Karpas-422 (cell line): ENCODE results near the gene KLK1. TPM values are rescaled to one million over a fixed set of nuclear protein-coding genes. Genes with fewer than 3 reads are reported as not detected.
A peak's percentile ranks its signal among the peaks of the same experiment; 100 is the strongest.

Experiments
- DNase-seq: peaks from one replicate; pipeline ENCODE4 v3.0.0-alpha.2; 2015
- H2AFZ ChIP-seq: fragments of 200-600 bp; sonication (generic); 2 replicates; pipeline ENCODE4 v1.6.1; 2014; ENCODE audit warnings: antibody characterized with exemption, low read length, mixed read lengths
- H3K27ac ChIP-seq: fragments of 200-600 bp; sonication (generic); 2 replicates; pipeline ENCODE4 v1.5.1; 2014; ENCODE audit warnings: mild to moderate bottlenecking, low read length, moderate library complexity
- H3K27me3 ChIP-seq: fragments of 200-600 bp; sonication (generic); 2 replicates; pipeline ENCODE4 v1.6.1; 2014; ENCODE audit warnings: low read length, mixed read lengths
- H3K36me3 ChIP-seq: fragments of 200-600 bp; sonication (generic); 2 replicates; pipeline ENCODE4 v1.6.1; 2014; ENCODE audit warnings: low read length, mixed read lengths; ENCODE audit not compliant: insufficient read depth
- H3K4me1 ChIP-seq: fragments of 200-600 bp; sonication (generic); 2 replicates; pipeline ENCODE4 v1.6.1; 2014; ENCODE audit warnings: mild to moderate bottlenecking, low read length, mixed read lengths
- H3K4me2 ChIP-seq: fragments of 200-600 bp; sonication (generic); 2 replicates; pipeline ENCODE4 v1.6.1; 2014; ENCODE audit warnings: low read length, low read depth, mild to moderate bottlenecking; ENCODE audit not compliant: poor library complexity, severe bottlenecking
- H3K4me3 ChIP-seq: fragments of 200-600 bp; sonication (generic); 2 replicates; pipeline ENCODE4 v1.5.1; 2014; ENCODE audit warnings: mild to moderate bottlenecking, antibody characterized with exemption, low read length, mixed read lengths
- H3K79me2 ChIP-seq: fragments of 200-600 bp; sonication (generic); 2 replicates; pipeline ENCODE4 v1.6.1; 2014; ENCODE audit warnings: mild to moderate bottlenecking, low read length, mixed read lengths
- H3K9ac ChIP-seq: fragments of 200-600 bp; sonication (generic); 2 replicates; pipeline ENCODE4 v1.6.0; 2014; ENCODE audit warnings: low read length
- H3K9me2 ChIP-seq: fragments of 200-600 bp; sonication (generic), shearing (Covaris generic); replicated peaks from 2 replicates; pipeline ENCODE4 v1.6.0; 2014; ENCODE audit warnings: mild to moderate bottlenecking, low read length, moderate library complexity; ENCODE audit not compliant: insufficient read depth
- H3K9me3 ChIP-seq: fragments of 300-700, 200-600 bp; sonication (generic); 2 replicates; pipeline ENCODE4 v1.6.1; 2014; ENCODE audit warnings: low read length, mixed read lengths
- H4K20me1 ChIP-seq: fragments of 200-600 bp; sonication (generic); 2 replicates; pipeline ENCODE4 v1.6.1; 2014; ENCODE audit warnings: mild to moderate bottlenecking, antibody characterized with exemption, low read length, low read depth; ENCODE audit not compliant: insufficient read depth
- total RNA-seq: library from RNA; depleted of rRNA; stranded (reverse); fragments of >200 nt; shearing (Covaris generic); gene quantifications from 2 replicates; pipeline ENCODE4 v1.2.3, GENCODE V29; 2014; ENCODE audit warnings: low replicate concordance

Gene KLK1
- total RNA-seq, 1 experiment from 2014 or later = not detected

- H3K4me1 ChIP-seq = 0 out of 2 replicates have a peak, but pooled peaks cover 3% of the 10 kb centered on the region
- H3K9me2 ChIP-seq = no peaks in the 10 kb centered on the region
- H3K4me2 ChIP-seq = no peak overlapping the region
- peaks cover 34% of the 10 kb centered on the region for H3K36me3 ChIP-seq
- no peak overlapping the region for H3K9ac ChIP-seq
- H3K79me2 ChIP-seq = no peaks in the 10 kb centered on the region
- no peak overlapping the region for H3K27ac ChIP-seq
- H3K4me3 ChIP-seq = no peak overlapping the region
- no peak overlapping the region for H2AFZ ChIP-seq
- H4K20me1 ChIP-seq = peaks cover 44% of the 10 kb centered on the region
- no peaks in the 10 kb centered on the region for H3K9me3 ChIP-seq
- no peaks in the 10 kb centered on the region for H3K27me3 ChIP-seq
- DNase-seq = peak; percentile 92
These were observed 28.5 kb downstream of the KLK1 start for GRCh38 chr19:50794876-50795663.

GRCh38 chr19:50794074-50794875 is 29.3 kb downstream of the KLK1 start:
- Histone ChIP-seq H3K9ac (no peak overlapping the region), H3K4me1 (0 out of 2 replicates have a peak, but pooled peaks cover 3% of the 10 kb centered on the region), H3K4me3 (no peak overlapping the region), H3K36me3 (peaks cover 26% of the 10 kb centered on the region), H2AFZ (no peak overlapping the region), H3K27me3 (no peaks in the 10 kb centered on the region), H3K9me3 (no peaks in the 10 kb centered on the region), H3K9me2 (no peaks in the 10 kb centered on the region), H3K79me2 (no peaks in the 10 kb centered on the region), H4K20me1 (peaks cover 36% of the 10 kb centered on the region), H3K27ac (no peak overlapping the region), H3K4me2 (no peak overlapping the region)
- DNase-seq = peak; percentile 87

- peaks cover 30% of the 10 kb centered on the region for H4K20me1 ChIP-seq
- H3K9me2 ChIP-seq = no peaks in the 10 kb centered on the region
- H3K9me3 ChIP-seq = no peaks in the 10 kb centered on the region
- H2AFZ ChIP-seq = no peak overlapping the region
- H3K79me2 ChIP-seq = no peaks in the 10 kb centered on the region
- H3K27ac ChIP-seq = no peak overlapping the region
- no peak overlapping the region for H3K9ac ChIP-seq
- DNase-seq = peak; percentile 72
- H3K27me3 ChIP-seq = no peaks in the 10 kb centered on the region
- H3K4me1 ChIP-seq = 0 out of 2 replicates have a peak, but pooled peaks cover 3% of the 10 kb centered on the region
- H3K4me2 ChIP-seq = no peak overlapping the region
- H3K4me3 ChIP-seq = no peak overlapping the region
- peaks cover 20% of the 10 kb centered on the region for H3K36me3 ChIP-seq
These were observed 30.0 kb downstream of the KLK1 start for GRCh38 chr19:50793558-50794065.

GRCh38 chr19:50792272-50793250 is 31.0 kb downstream of the KLK1 start:
- H3K4me3 ChIP-seq = no peak overlapping the region

GRCh38 chr19:50791594-50792271 is 31.9 kb downstream of the KLK1 start:
- Histone ChIP-seq H3K36me3 (0 out of 2 replicates have a peak, but pooled peaks cover 1% of the 10 kb centered on the region), H4K20me1 (peaks cover 13% of the 10 kb centered on the region), H3K9ac (no peak overlapping the region), H3K4me1 (0 out of 2 replicates have a peak, but pooled peaks cover 3% of the 10 kb centered on the region), H3K27me3 (no peaks in the 10 kb centered on the region), H2AFZ (no peak overlapping the region), H3K79me2 (no peaks in the 10 kb centered on the region), H3K4me2 (no peak overlapping the region), H3K9me2 (no peaks in the 10 kb centered on the region), H3K4me3 (no peak overlapping the region), H3K9me3 (no peaks in the 10 kb centered on the region), H3K27ac (no peak overlapping the region)
- DNase-seq = no peak

More at GRCh38 chr19:50792272-50793250, 31.0 kb downstream of the KLK1 start:
- peak; percentile 56 for DNase-seq
- peaks cover 19% of the 10 kb centered on the region for H4K20me1 ChIP-seq
- 0 out of 2 replicates have a peak, but pooled peaks cover 3% of the 10 kb centered on the region for H3K4me1 ChIP-seq
- no peaks in the 10 kb centered on the region for H3K27me3 ChIP-seq
- H3K9ac ChIP-seq = no peak overlapping the region
- no peaks in the 10 kb centered on the region for H3K9me3 ChIP-seq
- H2AFZ ChIP-seq = no peak overlapping the region
- H3K27ac ChIP-seq = no peak overlapping the region
- peaks cover 10% of the 10 kb centered on the region for H3K36me3 ChIP-seq
- H3K79me2 ChIP-seq = no peaks in the 10 kb centered on the region
- H3K4me2 ChIP-seq = no peak overlapping the region
- no peaks in the 10 kb centered on the region for H3K9me2 ChIP-seq

GRCh38 chr19:50790922-50791467 is 32.6 kb downstream of the KLK1 start:
- H3K9me3 ChIP-seq = no peaks in the 10 kb centered on the region
- no peak overlapping the region for H3K9ac ChIP-seq
- DNase-seq = no peak
- no peak overlapping the region for H3K27ac ChIP-seq
- peaks cover 6% of the 10 kb centered on the region for H4K20me1 ChIP-seq
- no peaks in the 10 kb centered on the region for H3K79me2 ChIP-seq
- H3K36me3 ChIP-seq = no peaks in the 10 kb centered on the region
- no peaks in the 10 kb centered on the region for H3K9me2 ChIP-seq
- H3K4me2 ChIP-seq = no peak overlapping the region
- H2AFZ ChIP-seq = no peak overlapping the region
- H3K27me3 ChIP-seq = no peaks in the 10 kb centered on the region
- H3K4me3 ChIP-seq = no peak overlapping the region
- H3K4me1 ChIP-seq = no peaks in the 10 kb centered on the region

- Histone ChIP-seq H2AFZ (no peak within 1 kb of the TSS), H3K9me3 (no peaks in the 10 kb centered on the region), H3K79me2 (no peaks in the 10 kb centered on the region), H3K4me3 (no peak within 1 kb of the TSS), H3K36me3 (no peaks in the 10 kb centered on the region), H3K27ac (no peak within 1 kb of the TSS), H3K9me2 (no peaks in the 10 kb centered on the region), H3K27me3 (no peaks in the 10 kb centered on the region), H3K4me1 (no peaks in the 10 kb centered on the region), H3K9ac (no peak within 1 kb of the TSS), H3K4me2 (no peak within 1 kb of the TSS), H4K20me1 (no peaks in the 10 kb centered on the region)
- DNase-seq = no peak
These were observed 33.2 kb downstream of the KLK1 start, which contains the start of gene ACP4 for GRCh38 chr19:50790396-50790795. TSS of gene ACP4 (plus strand) at chr19:50790415. CDS start at chr19:50790415, 0 bp downstream.
